Measurements from ENCODE around the gene SMAD6. TPM values are rescaled to one million over a fixed set of nuclear protein-coding genes. Genes with fewer than 3 reads are reported as not detected.

The SMAD6 gene
- total RNA-seq, 4 donors from 2014 or later: 1.7 to 6.3 (median 3.8) TPM

GRCh38 chr15:66658855-66659254 is 43.2 kb upstream of the SMAD6 start:
- H3K36me3 ChIP-seq: no peaks in the 10 kb centered on the region
- peaks cover 5 to 31% (median 10%) of the 10 kb centered on the region in 3 donors for H3K4me1 ChIP-seq
- no peaks in the 10 kb centered on the region for H3K9me3 ChIP-seq
- H3K27ac ChIP-seq: no peak overlapping the region
- peaks cover 0 to 22% (median 0%) of the 10 kb centered on the region in 4 donors for H3K27me3 ChIP-seq
- DNase-seq: no peak
- no peak overlapping the region for H3K4me3 ChIP-seq
- TF ChIP-seq, protein P1, sequence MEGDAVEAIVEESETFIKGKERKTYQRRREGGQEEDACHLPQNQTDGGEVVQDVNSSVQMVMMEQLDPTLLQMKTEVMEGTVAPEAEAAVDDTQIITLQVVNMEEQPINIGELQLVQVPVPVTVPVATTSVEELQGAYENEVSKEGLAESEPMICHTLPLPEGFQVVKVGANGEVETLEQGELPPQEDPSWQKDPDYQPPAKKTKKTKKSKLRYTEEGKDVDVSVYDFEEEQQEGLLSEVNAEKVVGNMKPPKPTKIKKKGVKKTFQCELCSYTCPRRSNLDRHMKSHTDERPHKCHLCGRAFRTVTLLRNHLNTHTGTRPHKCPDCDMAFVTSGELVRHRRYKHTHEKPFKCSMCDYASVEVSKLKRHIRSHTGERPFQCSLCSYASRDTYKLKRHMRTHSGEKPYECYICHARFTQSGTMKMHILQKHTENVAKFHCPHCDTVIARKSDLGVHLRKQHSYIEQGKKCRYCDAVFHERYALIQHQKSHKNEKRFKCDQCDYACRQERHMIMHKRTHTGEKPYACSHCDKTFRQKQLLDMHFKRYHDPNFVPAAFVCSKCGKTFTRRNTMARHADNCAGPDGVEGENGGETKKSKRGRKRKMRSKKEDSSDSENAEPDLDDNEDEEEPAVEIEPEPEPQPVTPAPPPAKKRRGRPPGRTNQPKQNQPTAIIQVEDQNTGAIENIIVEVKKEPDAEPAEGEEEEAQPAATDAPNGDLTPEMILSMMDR (IDR thresholded peaks at IDR 0.05): no peak
- TF ChIP-seq POLR2A (IDR thresholded peaks at IDR 0.05): no peak
- intact Hi-C loops (cut with DNase I): no loop called here
- 86 to 87% methylated on average over 2 of the region's 2 CpGs for WGBS, 2 donors

- H3K27me3 ChIP-seq: peaks cover 0 to 20% (median 0%) of the 10 kb centered on the region in 4 donors
- peaks cover 5 to 31% (median 10%) of the 10 kb centered on the region in 3 donors for H3K4me1 ChIP-seq
- TF ChIP-seq, protein P1 (IDR thresholded peaks at IDR 0.05): no peak
- TF ChIP-seq POLR2A (IDR thresholded peaks at IDR 0.05): no peak
- no peak for DNase-seq
- H3K36me3 ChIP-seq: no peaks in the 10 kb centered on the region
- no peak overlapping the region for H3K4me3 ChIP-seq
- H3K9me3 ChIP-seq: no peaks in the 10 kb centered on the region
- intact Hi-C loops (cut with DNase I): no loop called here
- 79 to 94% methylated on average over 2 to 3 of the region's 3 CpGs for WGBS, 2 donors
- H3K27ac ChIP-seq: no peak overlapping the region
Observed at GRCh38 chr15:66659384-66659783, 42.7 kb upstream of the SMAD6 start.

GRCh38 chr15:66661432-66662096 is 40.5 kb upstream of the SMAD6 start:
- H3K27ac ChIP-seq: peak overlapping the region in 2 of 4 donors; percentile 46 to 54
- intact Hi-C loops (cut with DNase I): no loop called here
- 92 to 93% methylated on average over 10 to 12 of the region's 23 CpGs for WGBS, 2 donors
- TF ChIP-seq, protein P1 (IDR thresholded peaks at IDR 0.05): no peak
- TF ChIP-seq POLR2A (IDR thresholded peaks at IDR 0.05): no peak
- peaks cover 0 to 7% (median 0%) of the 10 kb centered on the region in 4 donors for H3K27me3 ChIP-seq
- H3K9me3 ChIP-seq: no peaks in the 10 kb centered on the region
- no peak for DNase-seq
- no peak overlapping the region for H3K4me3 ChIP-seq
- H3K4me1 ChIP-seq: peaks cover 0 to 11% (median 0%) of the 10 kb centered on the region in 3 donors
- no peaks in the 10 kb centered on the region for H3K36me3 ChIP-seq

DNA sequence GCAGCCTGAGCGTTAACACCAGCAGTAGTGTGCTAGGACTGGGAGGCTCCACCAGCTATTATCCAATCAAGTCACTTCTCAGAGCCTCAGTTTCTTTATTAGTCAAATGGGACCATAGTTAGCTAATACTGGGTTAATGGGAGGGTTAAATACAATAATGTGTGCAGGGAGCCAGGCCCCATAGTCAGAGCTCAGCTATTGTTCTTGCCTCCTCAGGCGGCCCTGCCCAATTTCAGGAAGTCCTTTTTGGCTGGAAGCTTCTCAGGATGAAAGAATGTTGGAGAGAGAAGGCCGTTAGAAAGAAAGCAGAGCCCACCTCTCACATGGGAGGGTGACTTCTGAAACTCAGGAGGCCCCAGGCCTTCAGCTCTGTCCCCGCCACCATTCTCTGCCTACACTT is 39.5 kb upstream of the SMAD6 start:
- Histone ChIP-seq H3K27ac (no peak overlapping the region), H3K4me3 (no peak overlapping the region), H3K27me3 (no peaks in the 10 kb centered on the region), H3K4me1 (peaks cover 0 to 6% (median 0%) of the 10 kb centered on the region in 3 donors), H3K9me3 (no peaks in the 10 kb centered on the region), H3K36me3 (no peaks in the 10 kb centered on the region)
- TF ChIP-seq, protein P1 (IDR thresholded peaks at IDR 0.05): no peak
- no peak for TF ChIP-seq POLR2A (IDR thresholded peaks at IDR 0.05)
- intact Hi-C loops (cut with DNase I): no loop called here
- no peak for DNase-seq
- 68 to 69% methylated on average over 4 of the region's 4 CpGs for WGBS, 2 donors

- Histone ChIP-seq H3K4me1 (no peaks in the 10 kb centered on the region), H3K36me3 (no peaks in the 10 kb centered on the region), H3K9me3 (no peaks in the 10 kb centered on the region), H3K4me3 (no peak overlapping the region), H3K27ac (no peak overlapping the region), H3K27me3 (no peaks in the 10 kb centered on the region)
- TF ChIP-seq POLR2A (IDR thresholded peaks at IDR 0.05): no peak
- TF ChIP-seq, protein P1 (IDR thresholded peaks at IDR 0.05): no peak
- 86 to 91% methylated on average over 3 of the region's 3 CpGs for WGBS, 2 donors
- intact Hi-C loops (cut with DNase I): no loop called here
- DNase-seq: no peak
Observed at GRCh38 chr15:66663664-66664063, 38.4 kb upstream of the SMAD6 start.
